ENCODE measurements around the gene SMKR1.
"Not testable (repeated sequence)": the region's sequence is repeated elsewhere in the genome, so short reads cannot be mapped to it uniquely, and the experiment has no call there.

SMKR1 gene

DNA sequence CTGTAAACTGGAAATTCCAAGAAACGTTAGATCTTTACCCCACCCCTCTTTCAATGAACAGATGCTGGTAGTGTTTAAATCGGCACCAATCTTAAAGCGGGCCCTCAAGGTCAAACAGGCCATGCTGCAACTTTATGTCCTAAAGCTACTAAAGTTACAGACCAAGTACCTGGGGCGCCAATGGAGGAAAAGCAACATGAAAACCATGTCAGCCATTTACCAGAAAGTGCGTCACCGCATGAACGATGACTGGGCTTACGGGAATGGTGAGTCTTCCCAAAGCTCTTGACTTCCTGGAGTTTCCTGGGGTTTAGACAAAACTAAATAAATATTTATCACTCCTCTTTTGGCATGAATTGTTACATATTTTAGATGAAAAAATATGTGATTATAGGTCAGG is 19.6 kb upstream of the SMKR1 start:
- DNase-seq (ENCODE audit: low read depth), result no peak

DNA sequence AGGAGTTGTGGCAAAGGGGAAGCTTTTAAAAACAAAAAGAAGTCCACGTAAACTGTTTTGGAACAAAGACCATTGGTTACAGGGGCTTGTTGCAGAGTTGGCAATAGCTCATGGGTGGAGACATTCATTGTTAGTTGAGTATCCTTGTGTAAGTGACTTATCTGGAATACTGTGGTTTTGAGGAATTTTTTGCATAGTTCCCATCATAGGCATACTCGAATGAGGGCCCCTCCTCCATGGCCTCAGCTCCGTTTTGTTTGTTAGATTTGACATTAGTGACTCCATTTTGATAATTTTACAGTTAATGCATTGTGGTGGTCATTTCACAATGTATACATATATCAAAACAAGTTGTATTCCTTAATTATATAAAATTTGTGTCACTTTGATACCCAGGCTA is 12.8 kb upstream of the SMKR1 start:
- DNase-seq (ENCODE audit: low read depth), result no peak

DNA sequence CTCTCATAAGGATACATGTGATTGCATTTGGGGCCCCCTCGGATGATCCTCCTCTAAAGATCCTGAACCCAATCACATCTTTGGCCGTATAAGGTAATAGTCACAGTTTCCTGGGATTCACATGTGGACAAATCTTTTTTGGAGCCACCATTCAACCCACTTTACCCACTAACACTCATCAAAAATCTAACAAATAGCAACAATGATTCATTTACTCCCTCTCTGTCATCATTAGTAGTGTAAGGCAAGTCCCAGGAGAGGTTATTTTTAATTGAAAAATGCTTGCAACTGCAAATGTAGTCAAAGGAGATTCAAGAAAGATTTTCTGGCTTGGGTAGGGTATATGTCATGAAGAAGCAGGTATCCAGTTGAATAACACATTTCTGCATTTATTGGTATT is 9.9 kb upstream of the SMKR1 start:
- DNase-seq (ENCODE audit: low read depth), result no peak

DNA sequence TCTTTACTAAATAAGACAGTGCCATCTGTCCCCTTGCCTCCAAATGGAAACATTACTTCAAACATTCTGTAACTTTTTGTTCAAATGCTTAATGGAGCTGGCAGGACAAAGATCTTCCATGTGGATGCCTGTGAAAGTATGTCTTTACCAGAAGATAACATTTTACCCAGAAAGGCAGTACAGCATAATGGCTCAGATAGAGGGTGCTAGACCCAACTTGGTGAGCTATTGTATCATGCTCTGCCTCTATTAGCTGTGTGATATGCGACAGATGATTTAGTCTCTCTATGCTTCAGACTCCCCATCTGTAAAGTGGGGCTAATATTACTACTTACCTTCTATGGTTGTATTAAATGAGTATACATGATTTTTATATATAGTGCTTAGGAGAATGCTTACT is 8.8 kb upstream of the SMKR1 start:
- DNase-seq (ENCODE audit: low read depth), result no peak

- DNase-seq (ENCODE audit: low read depth), result no peak
Measured at GRCh38 chr7:129494041-129494440, 8.3 kb upstream of the SMKR1 start.

GRCh38 chr7:129495987-129496386 is 6.3 kb upstream of the SMKR1 start:
- no peak for DNase-seq (ENCODE audit: low read depth)

GRCh38 chr7:129496653-129497052 is 5.7 kb upstream of the SMKR1 start:
- no peak for DNase-seq (ENCODE audit: low read depth)

DNA sequence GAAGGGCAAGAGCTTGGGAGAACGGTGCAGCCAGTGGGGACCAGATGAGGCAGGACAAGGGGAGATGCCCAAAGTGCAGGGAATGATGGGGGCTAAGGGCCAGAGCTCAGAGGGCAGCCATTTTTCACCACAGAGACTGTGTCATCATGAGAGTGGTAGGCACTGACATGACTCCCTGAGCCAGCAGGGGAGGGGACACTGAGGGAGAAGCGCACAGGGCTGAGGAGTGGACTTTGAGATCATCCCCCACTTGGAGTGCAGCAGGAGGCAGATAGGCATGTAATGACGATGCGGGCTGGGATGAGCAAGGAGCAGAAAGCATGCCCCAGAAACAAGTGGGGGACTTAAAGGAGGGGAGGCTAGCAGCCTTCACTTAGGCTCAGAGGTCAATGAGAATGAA is 5.2 kb upstream of the SMKR1 start:
- no peak for DNase-seq (ENCODE audit: low read depth)

GRCh38 chr7:129498021-129498420 is 4.3 kb upstream of the SMKR1 start:
- DNase-seq (ENCODE audit: low read depth), result no peak

- DNase-seq (ENCODE audit: low read depth), result no peak
Measured at GRCh38 chr7:129499999-129500398, 2.3 kb upstream of the SMKR1 start.

- no peak for DNase-seq (ENCODE audit: low read depth)
Measured at GRCh38 chr7:129502708-129503685, 666 bp downstream of the SMKR1 start.

GRCh38 chr7:129503725-129504124 is 1.4 kb downstream of the SMKR1 start:
- DNase-seq (ENCODE audit: low read depth), result no peak

DNA sequence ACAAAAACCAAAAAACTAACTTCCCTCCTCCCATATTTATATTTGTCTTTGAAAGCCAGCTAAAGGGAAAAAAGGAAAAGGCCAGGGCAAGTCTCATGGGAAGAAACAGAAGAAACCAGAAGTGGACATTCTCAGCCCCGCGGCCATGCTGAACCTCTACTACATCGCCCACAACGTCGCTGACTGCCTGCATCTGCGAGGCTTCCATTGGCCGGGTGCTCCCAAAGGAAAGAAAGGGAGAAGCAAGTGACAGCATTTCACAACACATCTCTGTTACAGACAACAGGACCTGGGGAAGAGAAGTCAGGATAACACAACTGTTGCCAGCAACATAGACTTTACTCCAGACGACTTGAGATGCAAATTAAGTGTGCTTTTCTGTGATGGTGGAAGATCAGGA is 9.9 kb downstream of the SMKR1 start:
- no peak for DNase-seq (ENCODE audit: low read depth)

DNA sequence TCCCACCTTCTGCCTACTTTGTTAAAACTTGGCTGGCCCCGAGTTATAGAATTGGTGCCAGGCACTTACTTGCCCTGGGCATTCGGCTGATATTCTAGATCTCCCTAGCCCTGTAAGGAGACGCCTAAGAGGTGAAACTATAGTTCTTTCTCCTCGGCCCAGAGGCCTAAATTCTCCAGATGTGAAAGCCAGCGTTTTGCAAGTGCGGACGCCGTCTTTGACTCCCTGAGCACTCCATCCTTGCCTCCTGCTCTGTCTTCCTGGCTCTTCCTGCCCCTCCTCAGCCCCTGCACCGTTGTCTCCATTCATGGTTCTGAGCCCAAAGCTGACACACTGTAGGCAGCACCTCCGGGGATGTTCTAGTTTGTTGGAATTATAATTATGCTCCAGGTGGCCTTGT is 11.2 kb downstream of the SMKR1 start:
- DNase-seq (ENCODE audit: low read depth), result no peak

DNA sequence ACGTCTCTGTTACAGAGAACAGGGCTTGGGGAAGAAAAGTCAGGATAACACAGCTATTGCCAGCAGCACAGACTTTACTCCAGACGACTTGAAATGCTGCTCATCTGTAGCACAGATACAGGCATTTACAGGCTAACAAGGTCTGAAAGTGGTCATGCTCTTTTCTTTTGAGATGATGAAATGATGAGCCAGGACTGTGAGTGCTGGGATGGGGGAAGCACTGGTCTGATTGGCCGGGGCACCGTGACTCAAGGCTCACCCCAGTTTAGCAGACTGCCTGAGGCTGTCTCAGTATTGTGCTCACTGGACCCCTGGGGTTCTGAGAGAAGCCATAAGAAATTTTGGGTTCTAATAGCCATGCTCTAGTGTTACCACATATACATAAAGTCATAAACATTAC is 12.4 kb downstream of the SMKR1 start:
- no peak for DNase-seq (ENCODE audit: low read depth)

DNA sequence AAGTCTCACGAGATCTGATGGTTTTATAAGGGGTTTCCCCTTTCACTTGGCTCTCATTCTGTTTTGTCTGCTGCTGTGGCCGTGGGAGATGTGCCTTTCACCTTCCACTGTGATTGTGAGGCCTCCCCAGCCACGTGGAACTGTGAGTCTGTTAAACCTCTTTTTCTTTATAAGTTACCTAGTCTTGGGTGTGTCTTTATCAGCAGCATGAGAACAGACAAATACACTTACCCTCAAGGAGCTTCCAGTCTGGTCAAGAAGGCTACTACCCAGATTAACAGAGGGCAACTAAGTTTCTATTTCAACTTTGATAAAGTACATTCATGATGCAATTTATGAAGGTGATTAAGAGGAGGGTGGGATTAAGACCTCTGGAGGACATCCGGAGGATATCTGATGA is 13.1 kb downstream of the SMKR1 start:
- DNase-seq (ENCODE audit: low read depth), result no peak

- no peak for DNase-seq (ENCODE audit: low read depth)
Measured at GRCh38 chr7:129517931-129518330, 15.6 kb downstream of the SMKR1 start.

- no peak for DNase-seq (ENCODE audit: low read depth)
Measured at GRCh38 chr7:129519464-129519863, 17.1 kb downstream of the SMKR1 start.

GRCh38 chr7:129522088-129522970 is 20.0 kb downstream of the SMKR1 start:
- DNase-seq (ENCODE audit: low read depth), result no peak

GRCh38 chr7:129522971-129523340 is 20.6 kb downstream of the SMKR1 start:
- no peak for DNase-seq (ENCODE audit: low read depth)

DNA sequence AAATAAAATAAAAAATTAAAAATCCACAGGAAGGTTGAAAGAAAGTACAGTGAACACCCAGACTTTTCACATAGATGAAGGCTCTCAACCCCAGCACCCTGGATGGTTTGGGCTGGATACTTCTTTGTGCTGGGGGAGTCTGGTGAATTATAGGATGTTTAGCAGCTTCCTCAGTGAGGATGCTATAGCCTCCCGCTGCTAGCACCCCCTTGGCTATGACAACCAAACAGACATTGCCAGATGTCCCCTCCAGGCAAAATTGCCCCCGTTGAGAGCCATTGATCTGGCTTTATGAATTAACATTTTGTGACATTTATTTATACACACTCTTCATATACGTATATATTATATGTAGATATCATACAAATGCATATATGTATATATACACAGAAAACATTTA is 21.6 kb downstream of the SMKR1 start:
- no peak for DNase-seq (ENCODE audit: low read depth)

- not testable (repeated sequence) for DNase-seq (ENCODE audit: low read depth)
Measured at GRCh38 chr7:129524405-129524804, 22.1 kb downstream of the SMKR1 start.

GRCh38 chr7:129525225-129525862 is 23.0 kb downstream of the SMKR1 start:
- DNase-seq (ENCODE audit: low read depth), result no peak

Measured in stimulated activated CD8-positive, alpha-beta memory T cell treated with anti-CD3 and anti-CD28 coated beads, Interleukin-7, amount 100 ng/mL, for 24 hours (primary cell).